Neural progenitor cell (in vitro differentiated cells): ENCODE measurements around the gene SNX25. TPM values are rescaled to one million over a fixed set of nuclear protein-coding genes. Genes with fewer than 3 reads are reported as not detected.

Experiments used
- DNase-seq: peaks from one replicate; pipeline ENCODE4 v3.0.0-alpha.2; 2016; ENCODE audit warnings: low spot score
- H2AFZ ChIP-seq: fragments of 200-600 bp; sonication (generic); replicated peaks from 2 replicates; pipeline ENCODE4 v1.6.1; 2016; ENCODE audit warnings: antibody characterized with exemption
- H3F3A ChIP-seq: fragments of 200-600 bp; sonication (generic); 2 replicates; pipeline ENCODE4 v1.6.1; 2016; ENCODE audit warnings: antibody characterized with exemption, low read depth
- H3K27ac ChIP-seq: fragments of 200-600 bp; sonication (generic); 2 replicates; pipeline ENCODE4 v1.5.1; 2016; ENCODE audit warnings: mild to moderate bottlenecking
- H3K27me3 ChIP-seq: fragments of 200-600 bp; sonication (generic); 2 replicates; pipeline ENCODE4 v1.6.1; 2016; ENCODE audit warnings: mild to moderate bottlenecking, moderate library complexity
- H3K36me3 ChIP-seq: fragments of 200-600 bp; sonication (generic); 2 replicates; pipeline ENCODE4 v1.5.1; 2016
- H3K4me1 ChIP-seq: fragments of 200-600 bp; sonication (generic); 2 replicates; pipeline ENCODE4 v1.6.1; 2016; ENCODE audit warnings: mixed run types
- H3K4me2 ChIP-seq: fragments of 200-600 bp; sonication (generic); 2 replicates; pipeline ENCODE4 v1.6.1; 2016
- H3K4me3 ChIP-seq: fragments of 200-600 bp; sonication (generic); 2 replicates; pipeline ENCODE4 v1.5.1; 2016
- H3K79me2 ChIP-seq: fragments of 200-600 bp; sonication (generic); 2 replicates; pipeline ENCODE4 v1.6.1; 2016; ENCODE audit warnings: low read depth
- H3K9ac ChIP-seq: fragments of 200-600 bp; sonication (generic); 2 replicates; pipeline ENCODE4 v1.6.1; 2016
- H3K9me3 ChIP-seq: fragments of 200-600 bp; sonication (generic); 2 replicates; pipeline ENCODE4 v1.5.1; 2016; ENCODE audit warnings: low read depth
- H4K20me1 ChIP-seq: fragments of 200-600 bp; sonication (generic); 2 replicates; pipeline ENCODE4 v1.6.1; 2016; ENCODE audit warnings: low read depth
- H3K27ac Mint-ChIP-seq: 3 replicates; pipeline ENCODE4 v1.8.0; 2021; ENCODE audit warnings: mixed read lengths
- H3K27me3 Mint-ChIP-seq: 2 replicates; pipeline ENCODE4 v1.8.0; 2022; ENCODE audit warnings: low read depth, mild to moderate bottlenecking, inconsistent platforms, moderate library complexity, mixed read lengths; ENCODE audit not compliant: insufficient read depth
- H3K36me3 Mint-ChIP-seq: 3 replicates; pipeline ENCODE4 v1.8.0; 2021; ENCODE audit warnings: mixed read lengths
- H3K4me1 Mint-ChIP-seq: 3 replicates; pipeline ENCODE4 v1.8.0; 2021; ENCODE audit warnings: mixed read lengths
- H3K4me3 Mint-ChIP-seq: 3 replicates; pipeline ENCODE4 v1.8.0; 2021; ENCODE audit warnings: mild to moderate bottlenecking, moderate library complexity, mixed read lengths
- H3K9me3 Mint-ChIP-seq: 3 replicates; pipeline ENCODE4 v1.8.0; 2020; ENCODE audit warnings: mixed read lengths
- CTCF ChIP-seq: fragments of 200-600 bp; sonication (generic); IDR thresholded peaks from 2 replicates; pipeline ENCODE4 v1.5.1; 2017; ENCODE audit warnings: antibody characterized with exemption, mild to moderate bottlenecking
- EZH2 ChIP-seq: fragments of 200-600 bp; sonication (generic); IDR thresholded peaks from 2 replicates; pipeline ENCODE4 v1.6.1; 2017; ENCODE audit warnings: antibody characterized with exemption, mild to moderate bottlenecking, moderate library complexity
- EZH2phosphoT487 ChIP-seq: fragments of 200-600 bp; sonication (generic); IDR thresholded peaks from 2 replicates; pipeline ENCODE4 v1.6.1; 2017; ENCODE audit warnings: antibody characterized with exemption
- total RNA-seq: library from RNA; depleted of rRNA; stranded (reverse); fragments of >200 nt; gene quantifications from 2 replicates; pipeline ENCODE4 v1.2.3, GENCODE V29; 2015; ENCODE audit warnings: low replicate concordance

The SNX25 gene
- total RNA-seq, 1 donor from 2014 or later = 50.8 TPM

- Mint-ChIP-seq H3K36me3 (peaks cover 42% of the 10 kb centered on the region), H3K27me3 (peaks cover 2% of the 10 kb centered on the region), H3K9me3 (peaks cover 9% of the 10 kb centered on the region), H3K4me1 (peaks cover 7% of the 10 kb centered on the region), H3K4me3 (no peak overlapping the region), H3K27ac (no peak overlapping the region)
- Histone ChIP-seq H3K27ac (no peak overlapping the region), H3K36me3 (peaks cover 21% of the 10 kb centered on the region), H3K27me3 (no peaks in the 10 kb centered on the region), H3K79me2 (no peaks in the 10 kb centered on the region), H3K4me1 (peaks cover 14% of the 10 kb centered on the region), H3K9me3 (peaks cover 1% of the 10 kb centered on the region), H3K4me2 (peak overlapping the region; percentile 60), H3K9ac (no peak overlapping the region), H4K20me1 (no peaks in the 10 kb centered on the region), H2AFZ (no peak overlapping the region), H3F3A (peaks cover 13% of the 10 kb centered on the region), H3K4me3 (peak overlapping the region; percentile 19)
- no peak for TF ChIP-seq EZH2phosphoT487
- TF ChIP-seq EZH2 = no peak
- TF ChIP-seq CTCF = no peak
- no peak for DNase-seq
Measured at GRCh38 chr4:185317880-185318279, 108.5 kb downstream of the SNX25 start.

GRCh38 chr4:185318679-185319078 is 109.3 kb downstream of the SNX25 start:
- TF ChIP-seq EZH2phosphoT487 (no peak), EZH2 (no peak), CTCF (no peak)
- Mint-ChIP-seq H3K4me3 (no peak overlapping the region), H3K9me3 (peaks cover 9% of the 10 kb centered on the region), H3K4me1 (peaks cover 7% of the 10 kb centered on the region), H3K27me3 (peaks cover 2% of the 10 kb centered on the region), H3K36me3 (peaks cover 45% of the 10 kb centered on the region), H3K27ac (no peak overlapping the region)
- H3K4me2 ChIP-seq = peak overlapping the region; percentile 60
- H3K79me2 ChIP-seq = no peaks in the 10 kb centered on the region
- DNase-seq = peak; percentile 66
- no peak overlapping the region for H2AFZ ChIP-seq
- H3K4me1 ChIP-seq = peaks cover 14% of the 10 kb centered on the region
- H3K4me3 ChIP-seq = peak overlapping the region; percentile 19
- no peaks in the 10 kb centered on the region for H4K20me1 ChIP-seq
- H3K36me3 ChIP-seq = peaks cover 27% of the 10 kb centered on the region
- peaks cover 9% of the 10 kb centered on the region for H3K9me3 ChIP-seq
- peak overlapping the region; percentile 76 for H3K27ac ChIP-seq
- no peak overlapping the region for H3K9ac ChIP-seq
- peaks cover 13% of the 10 kb centered on the region for H3F3A ChIP-seq
- no peaks in the 10 kb centered on the region for H3K27me3 ChIP-seq

GRCh38 chr4:185322803-185323202 is 113.4 kb downstream of the SNX25 start:
- H3K36me3 Mint-ChIP-seq = peaks cover 39% of the 10 kb centered on the region

More at GRCh38 chr4:185322803-185323202, 113.4 kb downstream of the SNX25 start:
- Histone ChIP-seq H3K79me2 (no peaks in the 10 kb centered on the region), H3F3A (peaks cover 10% of the 10 kb centered on the region), H2AFZ (no peak overlapping the region), H3K4me2 (no peak overlapping the region), H4K20me1 (no peaks in the 10 kb centered on the region), H3K4me1 (peaks cover 8% of the 10 kb centered on the region), H3K9ac (no peak overlapping the region), H3K27me3 (no peaks in the 10 kb centered on the region), H3K4me3 (no peak overlapping the region), H3K9me3 (peaks cover 9% of the 10 kb centered on the region), H3K27ac (no peak overlapping the region), H3K36me3 (peaks cover 31% of the 10 kb centered on the region)
- peaks cover 11% of the 10 kb centered on the region for H3K9me3 Mint-ChIP-seq
- H3K4me1 Mint-ChIP-seq = peaks cover 7% of the 10 kb centered on the region
- no peak overlapping the region for H3K27ac Mint-ChIP-seq
- no peak overlapping the region for H3K4me3 Mint-ChIP-seq
- no peak for DNase-seq
- H3K27me3 Mint-ChIP-seq = no peaks in the 10 kb centered on the region
- TF ChIP-seq EZH2 (no peak), EZH2phosphoT487 (no peak), CTCF (no peak)
